Measurements from ENCODE around the gene AVPR2. TPM values are rescaled to one million over a fixed set of nuclear protein-coding genes. Genes with fewer than 3 reads are reported as not detected.

The AVPR2 gene
- total and polyA plus RNA-seq, 9 of the 15 experiments (the other 6 are each of a cell fraction or from before 2014, with no cell fraction given), result not detected

GRCh38 chrX:153900831-153901752 lies 3.4 kb upstream of the AVPR2 start (continued):
- TF ChIP-seq ZBTB11 (CRISPR knock-in tag; IDR thresholded peaks at IDR 0.05), result peak in 1 of 3 experiments; percentile 71; a peak in 2 of 6 replicates
- no peak for TF ChIP-seq IRF9 (tag; IDR thresholded peaks at IDR 0.05)
- TF ChIP-seq SMC3 (conservative IDR thresholded peaks at IDR 0.05; ENCODE audit: insufficient read depth, low read depth, low read length), result no peak
- peak; percentile 88 for TF ChIP-seq ZBTB26 (CRISPR knock-in tag; IDR thresholded peaks at IDR 0.05)
- peak; percentile 39; the same call in 1 of the 2 replicates for TF ChIP-seq EP300 (IDR thresholded peaks at IDR 0.05; ENCODE audit: low read length)
- TF ChIP-seq HDGF (IDR thresholded peaks at IDR 0.05), result no peak
- peak; percentile 56 for TF ChIP-seq ARID1B (IDR thresholded peaks at IDR 0.05)
- TF ChIP-seq GABPB1 (CRISPR knock-in tag; IDR thresholded peaks at IDR 0.05), result peak; percentile 31; the same call in 1 of the 2 replicates
- no peak for TF ChIP-seq MCM5 (IDR thresholded peaks at IDR 0.05; ENCODE audit: low read depth)
- TF ChIP-seq CBFA2T3 (IDR thresholded peaks at IDR 0.05), result peak; percentile 67
- peak; percentile 59; the same call in 1 of the 2 replicates for TF ChIP-seq RNF2 (IDR thresholded peaks at IDR 0.05)
- peak in 1 of 3 experiments; percentile 4; a peak in 1 of 6 replicates for TF ChIP-seq CTCF (IDR thresholded peaks at IDR 0.05 in 2 of 3, conservative IDR thresholded peaks at IDR 0.05 in 1 of 3; ENCODE audit: insufficient read depth in 2 of 3, low read depth in 1 of 3, low read length in 3 of 3)
- no peak for TF ChIP-seq CCAR2 (IDR thresholded peaks at IDR 0.05; ENCODE audit: low read depth, low read length)
- no peak for TF ChIP-seq HMGXB4 (CRISPR knock-in tag; IDR thresholded peaks at IDR 0.05)
- peak in 1 of 2 experiments; percentile 69; a peak in 1 of 4 replicates for TF ChIP-seq RCOR1 (IDR thresholded peaks at IDR 0.05; ENCODE audit: borderline replicate concordance in 1 of 2, low read depth in 2 of 2, low read length in 2 of 2)
- no peak for TF ChIP-seq ZNF696 (CRISPR knock-in tag; conservative IDR thresholded peaks at IDR 0.05)
- no peak for TF ChIP-seq RBM34 (IDR thresholded peaks at IDR 0.05; ENCODE audit: borderline replicate concordance, insufficient read depth, low read length)

Measured in K562 (cell line).